Esophagus (tissue), 2 donors: Measurements from ENCODE around the gene IL17RB. TPM values are rescaled to one million over a fixed set of nuclear protein-coding genes. Genes with fewer than 3 reads are reported as not detected.
A peak's percentile ranks its signal among the peaks of the same experiment; 100 is the strongest.

Experiments
- H3K27ac ChIP-seq, 2 donors: one replicate each; pipeline ENCODE4 v1.5.1; 2013; ENCODE audit warnings: low read depth in 2 of 2, mild to moderate bottlenecking in 2 of 2, inconsistent platforms in 1 of 2, low read length in 1 of 2, moderate library complexity in 1 of 2
- H3K27me3 ChIP-seq, 2 donors: one replicate each; pipeline ENCODE4 v1.6.1; 2013; ENCODE audit warnings: low read length in 2 of 2, control low read depth in 1 of 2, mild to moderate bottlenecking in 1 of 2; ENCODE audit not compliant: insufficient read depth in 2 of 2, control insufficient read depth in 1 of 2
- H3K36me3 ChIP-seq, 2 donors: one replicate each; pipeline ENCODE4 v1.6.1; 2013; ENCODE audit warnings: low read length in 1 of 2; ENCODE audit not compliant: control insufficient read depth in 2 of 2, insufficient read depth in 2 of 2
- H3K4me1 ChIP-seq, 2 donors: one replicate each; pipeline ENCODE4 v1.6.1; 2013; ENCODE audit warnings: low read length in 1 of 2; ENCODE audit not compliant: control insufficient read depth in 2 of 2, insufficient read depth in 2 of 2
- H3K4me3 ChIP-seq, 2 donors: one replicate each; pipeline ENCODE4 v1.5.1; 2013; ENCODE audit warnings: low read length in 2 of 2, mild to moderate bottlenecking in 2 of 2, low read depth in 1 of 2, moderate library complexity in 1 of 2
- H3K9me3 ChIP-seq, 2 donors: one replicate each; pipeline ENCODE4 v1.6.1; 2013; ENCODE audit warnings: mild to moderate bottlenecking in 2 of 2, low read depth in 1 of 2, low read length in 1 of 2, moderate library complexity in 1 of 2; ENCODE audit not compliant: control insufficient read depth in 2 of 2, insufficient read depth in 1 of 2
- WGBS, 2 donors: extraction: QIAGEN DNeasy Blood & Tissue Kit; methylation state at CpG; one replicate each; pipeline ENCODE4 v1.1.7; 2013; 5-methylcytosine and 5-hydroxymethylcytosine counted together
- polyA plus RNA-seq, 2 donors: library from polyadenylated mRNA; stranded (reverse); fragments of 200-250 nt; gene quantifications; one replicate each; pipeline ENCODE4 v1.2.3, GENCODE V29; 2013
- donor health status: healthy with polysubstance abuse.
- donor health status: Bipolar disorder and iron deficiency.

The IL17RB gene
- polyA plus RNA-seq, 2 donors, result 0.42 to 0.81 TPM

- H3K4me1 ChIP-seq, result no peaks in the 10 kb centered on the region
- H3K27ac ChIP-seq, result no peak overlapping the region
- H3K27me3 ChIP-seq, result no peaks in the 10 kb centered on the region
- no peaks in the 10 kb centered on the region for H3K9me3 ChIP-seq
- H3K36me3 ChIP-seq, result peaks cover 0 to 3% of the 10 kb centered on the region in 2 donors
- no peak overlapping the region for H3K4me3 ChIP-seq
- WGBS, 2 donors, result 78 to 87% methylated on average over 10 of the region's 10 CpGs
These were observed 9.0 kb upstream of the IL17RB start for GRCh38 chr3:53837331-53837730.

GRCh38 chr3:53841296-53841695 lies 5.1 kb upstream of the IL17RB start:
- H3K9me3 ChIP-seq, result no peaks in the 10 kb centered on the region
- no peak overlapping the region for H3K27ac ChIP-seq
- no peaks in the 10 kb centered on the region for H3K27me3 ChIP-seq
- H3K36me3 ChIP-seq, result peaks cover 0 to 2% of the 10 kb centered on the region in 2 donors
- no peak overlapping the region for H3K4me3 ChIP-seq
- H3K4me1 ChIP-seq, result peaks cover 0 to 4% of the 10 kb centered on the region in 2 donors
- 79 to 89% methylated on average over 5 of the region's 5 CpGs for WGBS, 2 donors

GRCh38 chr3:53842436-53843194 lies 3.8 kb upstream of the IL17RB start:
- Histone ChIP-seq H3K27ac (no peak overlapping the region), H3K4me1 (peaks cover 3 to 10% of the 10 kb centered on the region in 2 donors), H3K9me3 (no peaks in the 10 kb centered on the region), H3K27me3 (no peaks in the 10 kb centered on the region), H3K36me3 (no peaks in the 10 kb centered on the region), H3K4me3 (no peak overlapping the region)
- 42 to 45% methylated on average over 12 of the region's 12 CpGs for WGBS, 2 donors

- peaks cover 3 to 10% of the 10 kb centered on the region in 2 donors for H3K4me1 ChIP-seq
These were observed 2.9 kb upstream of the IL17RB start for GRCh38 chr3:53843195-53844177.

GRCh38 chr3:53844262-53845102 lies 1.9 kb upstream of the IL17RB start:
- Histone ChIP-seq H3K27ac (no peak overlapping the region), H3K4me1 (peaks cover 3 to 10% of the 10 kb centered on the region in 2 donors), H3K9me3 (no peaks in the 10 kb centered on the region), H3K27me3 (no peaks in the 10 kb centered on the region), H3K4me3 (no peak overlapping the region), H3K36me3 (no peaks in the 10 kb centered on the region)
- 66 to 89% methylated on average over 9 of the region's 9 CpGs for WGBS, 2 donors

More at GRCh38 chr3:53843195-53844177, 2.9 kb upstream of the IL17RB start:
- 74 to 84% methylated on average over 10 of the region's 10 CpGs for WGBS, 2 donors
- no peaks in the 10 kb centered on the region for H3K36me3 ChIP-seq
- H3K27me3 ChIP-seq, result no peaks in the 10 kb centered on the region
- no peak overlapping the region for H3K4me3 ChIP-seq
- H3K27ac ChIP-seq, result no peak overlapping the region
- no peaks in the 10 kb centered on the region for H3K9me3 ChIP-seq

- Histone ChIP-seq H3K9me3 (no peaks in the 10 kb centered on the region), H3K27ac (peak overlapping the region in 1 of 2 donors; percentile 17), H3K4me3 (peak overlapping the region; percentile 54 to 78), H3K27me3 (no peaks in the 10 kb centered on the region), H3K36me3 (no peaks in the 10 kb centered on the region), H3K4me1 (peaks cover 3 to 10% of the 10 kb centered on the region in 2 donors)
- 15 to 18% methylated on average over 25 of the region's 25 CpGs for WGBS, 2 donors
These were observed 1.1 kb upstream of the IL17RB start for GRCh38 chr3:53845103-53845880.

- Histone ChIP-seq H3K9me3 (no peaks in the 10 kb centered on the region), H3K27me3 (no peaks in the 10 kb centered on the region), H3K27ac (peak overlapping the region in 1 of 2 donors; percentile 17), H3K4me3 (peak overlapping the region; percentile 54 to 78), H3K4me1 (peaks cover 3 to 10% of the 10 kb centered on the region in 2 donors), H3K36me3 (no peaks in the 10 kb centered on the region)
- WGBS, 2 donors, result 0 to 1% methylated on average over 34 of the region's 34 CpGs
These were observed 561 bp upstream of the IL17RB start for GRCh38 chr3:53845881-53846133.

GRCh38 chr3:53846851-53847155 lies 435 bp downstream of the IL17RB start:
- Histone ChIP-seq H3K27me3 (no peaks in the 10 kb centered on the region), H3K4me3 (peak overlapping the region in 1 of 2 donors; percentile 78), H3K4me1 (peaks cover 3 to 10% of the 10 kb centered on the region in 2 donors), H3K27ac (no peak overlapping the region), H3K9me3 (no peaks in the 10 kb centered on the region), H3K36me3 (no peaks in the 10 kb centered on the region)
- WGBS, 2 donors, result 63 to 65% methylated on average over 10 of the region's 10 CpGs

GRCh38 chr3:53849916-53850315 lies 3.5 kb downstream of the IL17RB start:
- Histone ChIP-seq H3K9me3 (no peaks in the 10 kb centered on the region), H3K4me3 (no peak overlapping the region), H3K27ac (no peak overlapping the region), H3K27me3 (no peaks in the 10 kb centered on the region), H3K4me1 (peaks cover 3 to 7% of the 10 kb centered on the region in 2 donors), H3K36me3 (no peaks in the 10 kb centered on the region)
- 95 to 96% methylated on average over 7 of the region's 7 CpGs for WGBS, 2 donors
